GM10248 (cell line): ENCODE data around the gene SUSD3.

Experiments
- CTCF ChIA-PET: fragments of 300-600 bp; sonication (Branson Sonifier 250); formaldehyde crosslinking; extraction: SDS; loops from one replicate; lab custom pipeline; 2021; ENCODE audit warnings: antibody characterized with exemption; lab: Yijun Ruan, JAX
- POLR2A ChIA-PET: fragments of 350-650 bp; sonication (Branson Sonifier 250); formaldehyde crosslinking; extraction: SDS; loops from one replicate; lab custom pipeline; 2020; ENCODE audit warnings: antibody characterized with exemption; lab: Yijun Ruan, JAX
- DNase-seq: peaks from one replicate; pipeline ENCODE4 v3.0.0; 2012; ENCODE audit errors: extremely low spot score
- CTCF ChIP-seq: IDR thresholded peaks from 2 replicates; pipeline ENCODE4 v1.5.1; 2012; ENCODE audit warnings: mild to moderate bottlenecking, low read depth; ENCODE audit errors: extremely low read depth, missing control alignments, control extremely low read depth

Gene SUSD3

GRCh38 chr9:93134015-93134739 is 75.7 kb downstream of the SUSD3 start, which contains the start of gene NINJ1:
NINJ1 (minus strand) TSS chr9:93134251; CDS start chr9:93134217, 34 bp downstream.
- ChIA-PET POLR2A (interaction anchor here (0.5 to 1.2 kb wide), 5 partner anchors 14 to 464 kb away, joined by 3 to 4 read pairs (median 3); no protein-coding TSS in a partner anchor), CTCF (interaction anchor here (0.9 to 3.6 kb wide), 3 partner anchors 26 to 131 kb away, joined by 3 to 22 read pairs (median 3); partner anchors contain the start of gene CARD19)
- peak; percentile 93 for DNase-seq
- TF ChIP-seq CTCF, result no peak
